HPDE6-E6E7 (cell line): ENCODE measurements around the gene TNS4.

Experiments
- DNase-seq: peaks from one replicate; pipeline ENCODE4 v3.0.0; 2011; ENCODE audit warnings: missing footprints; ENCODE audit errors: extremely low spot score

TNS4 gene

GRCh38 chr17:40516581-40517285, 15.3 kb upstream of the TNS4 start:
- DNase-seq: no peak

DNA sequence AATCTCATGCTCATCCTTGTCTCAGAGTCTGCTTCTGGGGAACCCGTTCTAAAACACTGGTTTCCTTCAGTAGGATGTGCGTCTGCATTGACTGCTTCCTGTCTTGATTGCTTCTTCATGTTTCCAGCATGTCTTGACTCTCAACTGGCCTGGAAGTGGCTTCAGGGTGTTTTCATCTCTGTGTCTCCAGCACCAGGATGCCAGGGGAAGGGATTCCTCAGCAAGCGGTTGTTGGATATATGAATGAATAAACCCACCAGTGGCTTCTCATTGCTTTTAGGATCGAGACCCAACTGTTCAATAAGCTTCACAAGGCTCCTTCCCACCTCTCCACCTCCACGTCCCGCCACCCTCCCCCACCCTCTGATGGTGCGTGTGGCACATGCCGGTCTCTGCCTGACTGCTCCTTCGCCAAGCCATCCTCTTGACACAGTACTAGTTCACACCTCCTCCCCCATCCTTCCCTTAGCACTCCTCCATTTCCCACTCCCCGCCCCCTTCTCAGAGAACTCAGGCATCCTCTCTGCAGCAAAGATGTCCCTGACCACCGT, 14.1 kb upstream of the TNS4 start:
- DNase-seq: no peak

DNA sequence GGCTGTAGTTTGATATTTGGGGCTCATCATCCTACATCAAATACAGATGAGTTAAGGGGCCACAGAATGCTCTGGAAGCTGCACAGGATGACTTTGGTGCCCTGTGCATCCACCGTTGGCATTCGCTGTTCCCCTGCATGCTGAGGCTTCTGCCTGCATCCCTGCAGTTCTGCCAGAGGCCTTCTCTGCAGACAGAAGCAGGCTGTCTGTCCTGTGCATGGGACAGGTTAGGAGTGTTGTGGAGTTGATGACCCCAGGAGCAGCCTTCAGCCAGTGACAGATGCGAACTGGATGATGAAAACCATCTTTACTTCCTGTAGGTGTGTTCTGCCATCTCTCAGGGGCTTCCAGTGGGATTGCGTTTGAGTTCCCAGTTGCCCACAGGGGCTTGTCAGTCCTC, 13.6 kb upstream of the TNS4 start:
- no peak for DNase-seq

DNA sequence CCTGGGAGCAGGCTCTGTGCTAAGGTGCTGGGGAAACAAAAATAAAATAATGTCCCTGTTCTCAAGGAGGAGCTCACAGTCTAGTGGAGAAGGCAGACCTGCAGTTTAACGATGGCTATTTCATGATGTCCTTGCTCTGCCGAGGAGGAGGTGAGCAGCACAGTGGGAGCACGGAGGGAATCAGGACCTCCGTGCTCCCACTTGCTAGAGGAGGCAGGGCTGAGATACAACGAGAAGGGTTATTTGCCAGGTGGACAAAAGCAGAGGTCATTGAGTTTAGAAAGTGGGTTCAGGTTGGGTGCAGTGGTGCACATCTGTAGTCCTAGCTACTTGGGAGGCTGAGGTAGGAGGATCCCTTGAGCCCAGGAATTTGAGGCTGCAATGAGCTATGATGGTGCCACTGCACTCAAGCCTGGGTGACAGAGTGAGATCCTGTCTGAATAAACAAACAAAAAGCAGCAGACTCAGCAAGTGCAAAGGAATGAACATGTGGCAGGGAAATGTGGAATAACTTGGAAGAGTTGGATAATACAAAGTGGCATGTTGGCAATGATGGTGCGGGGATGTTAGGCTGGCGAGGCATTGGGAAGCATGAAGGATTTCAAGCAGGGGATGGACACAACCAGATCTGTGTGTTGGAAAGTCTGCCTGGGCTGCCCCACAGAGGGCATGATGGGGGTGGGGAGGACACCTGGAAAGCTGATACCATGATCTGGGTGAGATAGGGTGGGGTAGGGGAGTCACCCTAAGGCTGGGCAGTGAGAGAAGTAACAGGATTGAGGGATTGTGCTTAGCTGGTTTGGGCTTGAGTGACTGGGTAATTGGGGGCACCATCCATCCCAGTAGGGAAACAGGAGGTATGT, 12.8 kb upstream of the TNS4 start:
- no peak for DNase-seq

DNA sequence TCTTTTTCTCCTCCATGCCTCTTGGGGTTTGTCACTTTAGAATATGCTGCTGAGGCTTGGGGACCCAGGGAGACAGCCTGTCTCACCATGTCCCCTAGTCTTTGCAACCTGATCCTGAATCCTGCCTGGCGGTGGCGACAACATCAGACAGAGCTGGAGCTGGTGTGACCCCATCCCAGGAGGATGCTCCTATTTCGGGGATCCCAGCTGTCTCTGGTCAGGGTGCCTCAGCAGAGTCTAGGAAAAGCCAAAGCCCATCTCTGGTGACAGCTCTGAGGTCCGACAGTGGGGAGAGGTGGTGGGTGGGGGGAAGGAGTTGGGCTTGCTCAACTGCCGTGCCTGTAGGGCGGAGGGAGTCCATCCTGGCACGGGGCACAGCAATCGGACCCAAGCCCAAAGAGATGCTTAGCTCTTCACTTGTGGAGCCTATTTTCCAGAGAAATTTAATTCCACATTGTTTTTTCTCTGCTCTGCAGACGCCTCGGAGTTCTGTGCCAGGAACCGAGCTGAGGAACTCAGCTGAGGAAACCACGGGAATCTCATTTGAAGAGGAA, 10.3 kb upstream of the TNS4 start:
- no peak for DNase-seq

DNA sequence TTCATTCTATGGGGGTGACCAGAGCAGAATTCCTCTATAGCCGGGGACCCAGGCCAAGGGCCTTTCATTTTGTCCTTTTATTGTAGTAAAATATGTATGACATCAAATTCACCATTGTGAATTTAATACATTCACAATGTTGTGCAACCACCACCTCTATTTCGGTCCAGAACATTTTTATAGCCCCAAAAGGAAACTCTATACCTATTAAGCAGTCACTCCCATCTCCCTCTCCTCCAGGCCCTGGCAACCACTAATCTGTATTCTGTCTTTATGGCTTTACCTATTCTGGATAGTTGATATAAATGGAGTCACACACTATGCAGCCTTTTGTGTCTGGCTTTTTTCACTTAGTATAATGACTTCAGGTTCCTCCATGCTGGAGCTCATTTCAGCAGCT, 9.7 kb upstream of the TNS4 start:
- no peak for DNase-seq

- DNase-seq: peak; percentile 96
These were observed 8.9 kb upstream of the TNS4 start for GRCh38 chr17:40510328-40510648.

GRCh38 chr17:40509626-40510327, 8.4 kb upstream of the TNS4 start:
- DNase-seq: no peak

GRCh38 chr17:40506786-40507185, 5.4 kb upstream of the TNS4 start:
- DNase-seq: no peak

- DNase-seq: no peak
These were observed 1.7 kb upstream of the TNS4 start for GRCh38 chr17:40503154-40503553.

- DNase-seq: no peak
These were observed 1.3 kb upstream of the TNS4 start for GRCh38 chr17:40502716-40503115.

DNA sequence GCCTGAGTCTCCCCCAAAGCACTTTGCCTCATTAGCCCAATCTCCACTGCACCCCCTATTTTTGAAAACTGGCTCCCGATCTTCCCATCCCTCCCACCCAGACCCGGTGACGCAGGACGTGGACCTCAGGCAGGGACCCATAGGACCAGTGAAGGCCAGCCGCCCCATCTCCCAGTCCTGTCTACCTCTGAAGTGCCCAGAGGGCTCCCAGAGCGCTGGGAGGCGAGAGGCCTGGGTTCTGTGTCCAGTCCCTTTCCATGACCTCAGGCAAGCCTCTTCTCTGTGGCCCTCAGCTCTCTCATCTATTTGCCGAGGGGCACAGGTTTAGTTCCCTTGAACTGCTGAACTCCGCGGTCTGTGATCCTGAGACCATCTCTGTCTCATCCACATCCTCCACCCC, 714 bp downstream of the TNS4 start:
- DNase-seq: no peak

DNA sequence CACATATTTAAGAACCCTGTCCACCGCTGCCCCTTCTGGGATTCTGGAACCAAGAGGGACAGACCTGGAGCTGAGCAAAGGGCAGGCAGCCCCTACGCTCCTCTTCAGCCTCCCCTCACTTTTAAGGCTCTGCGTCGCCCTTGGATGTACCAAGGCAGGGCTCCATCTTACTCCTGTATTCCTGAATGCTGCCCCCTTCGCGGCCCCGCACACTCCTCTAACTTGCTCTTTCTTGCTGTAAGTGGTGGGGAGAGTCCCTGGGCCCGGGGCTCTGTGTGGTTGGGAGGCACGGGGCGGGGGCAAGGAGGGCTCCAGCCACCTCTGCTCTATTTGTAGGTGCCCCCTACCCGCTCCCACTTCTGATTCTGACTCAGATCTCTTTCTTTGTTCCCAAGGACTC, 1.2 kb downstream of the TNS4 start:
- DNase-seq: no peak

- DNase-seq: no peak
These were observed 1.8 kb downstream of the TNS4 start for GRCh38 chr17:40499551-40500189.

DNA sequence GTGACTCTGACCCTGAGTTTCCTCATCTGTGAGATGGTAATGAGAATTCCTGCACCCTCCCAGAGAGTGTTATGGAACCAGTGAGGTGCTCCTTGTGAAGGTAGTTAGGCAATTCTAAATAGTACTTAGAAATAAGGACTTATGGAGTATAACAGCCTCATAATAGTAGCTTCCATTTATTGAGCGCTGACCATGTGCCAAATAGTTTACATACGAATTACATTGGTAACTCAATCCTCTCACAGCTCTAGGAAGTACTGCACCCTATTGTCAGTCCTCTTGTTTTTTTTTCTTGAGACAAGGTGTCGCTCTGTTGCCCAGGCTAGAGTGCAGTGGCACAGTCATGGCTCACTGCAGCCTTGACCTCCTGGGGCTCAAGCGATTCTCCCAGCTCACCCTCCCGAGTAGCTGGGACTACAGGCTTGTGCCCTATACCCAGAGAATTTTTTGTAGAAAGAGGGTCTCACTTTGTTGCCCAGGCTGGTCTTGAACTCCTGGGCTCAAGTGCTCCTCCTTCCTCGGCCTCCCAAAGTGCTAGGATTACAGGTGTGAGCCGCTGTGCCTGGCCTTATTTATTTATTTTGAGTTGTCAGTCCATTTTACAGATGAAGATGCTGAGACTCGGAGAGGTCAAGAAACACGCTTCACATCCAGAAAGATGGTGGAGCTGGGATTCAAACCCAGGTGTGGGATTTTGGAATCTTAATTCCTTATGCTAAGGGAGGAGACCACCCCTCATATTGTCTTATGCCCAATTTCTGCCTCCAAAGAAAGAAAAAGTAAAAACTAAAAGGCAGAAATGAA, 2.9 kb downstream of the TNS4 start:
- no peak for DNase-seq

DNA sequence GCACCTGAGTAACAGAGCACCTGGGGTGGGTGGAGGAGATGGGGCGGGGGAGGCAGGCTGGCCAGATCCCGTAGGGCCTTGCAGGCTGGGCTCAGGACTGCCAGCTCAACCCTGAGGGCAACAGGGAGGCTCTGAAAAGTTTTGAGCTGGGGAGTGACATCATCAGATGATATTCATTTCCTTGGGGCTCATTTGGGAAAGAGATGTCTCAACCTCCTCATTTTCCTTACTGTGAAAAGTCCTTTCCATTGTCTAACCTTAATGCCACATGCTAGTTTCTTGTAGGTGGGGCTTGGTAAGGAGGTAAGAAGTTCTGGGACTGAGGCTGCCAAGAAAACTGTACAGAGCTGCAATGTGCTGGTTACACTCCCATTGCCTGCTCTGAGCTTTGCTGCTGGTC, 3.7 kb downstream of the TNS4 start:
- DNase-seq: no peak

DNA sequence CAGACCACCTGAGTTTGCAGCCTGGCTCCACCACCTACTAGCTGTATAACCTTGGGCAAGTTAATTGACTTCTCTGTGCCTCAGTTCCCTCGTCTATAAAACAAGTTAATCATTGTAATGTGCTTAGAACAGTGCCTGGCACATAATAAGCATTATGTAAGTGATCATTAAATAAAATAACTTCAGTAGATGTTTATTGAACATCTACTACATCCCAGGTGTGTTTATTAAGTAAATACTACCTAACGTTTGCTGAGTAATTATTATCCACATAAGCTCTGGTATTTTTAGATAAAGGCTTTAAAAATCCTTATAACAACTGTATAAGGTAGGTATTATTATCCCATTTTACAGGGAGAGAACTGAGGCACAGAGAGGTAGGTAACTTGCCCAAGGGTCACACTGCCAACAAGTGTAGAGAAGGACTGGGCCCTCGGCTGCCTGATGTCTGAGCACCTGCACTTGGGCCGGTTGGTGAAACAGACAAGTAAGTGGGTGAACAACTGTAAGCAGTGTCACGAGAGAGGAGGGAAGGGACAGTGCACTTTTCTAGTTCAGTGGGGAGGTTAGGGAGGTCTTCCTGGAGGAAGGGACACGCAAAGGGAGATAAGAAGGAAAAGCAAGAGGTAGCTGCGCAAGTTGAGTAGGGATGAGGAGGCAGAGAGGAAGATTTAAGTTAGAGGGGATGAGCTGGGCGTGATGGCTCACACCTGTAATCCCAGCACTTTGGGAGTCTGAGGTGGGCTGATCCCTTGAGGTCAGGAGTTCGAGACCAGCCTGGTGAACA, 4.6 kb downstream of the TNS4 start:
- no peak for DNase-seq

- no peak for DNase-seq
These were observed 5.3 kb downstream of the TNS4 start for GRCh38 chr17:40496170-40496569.

DNA sequence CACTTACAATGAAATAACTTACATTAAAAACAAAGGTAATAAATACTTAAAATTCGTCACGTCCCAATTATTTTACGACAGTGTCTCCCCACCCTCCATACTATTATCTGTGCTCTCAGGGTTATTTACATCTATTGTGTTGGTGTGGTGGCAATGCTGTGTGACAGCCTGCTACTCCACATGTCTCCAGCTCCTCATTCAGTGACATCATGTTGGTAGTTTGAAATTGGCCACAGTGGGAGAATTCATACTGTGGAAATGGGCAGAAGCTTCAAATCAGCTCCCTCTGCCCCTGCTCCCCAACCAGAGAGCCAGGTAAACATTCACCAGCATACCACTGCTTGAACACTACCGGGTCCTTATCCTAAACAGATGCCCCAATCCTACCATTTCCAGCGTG, 6.3 kb downstream of the TNS4 start:
- DNase-seq: no peak

- DNase-seq: no peak
These were observed 7.7 kb downstream of the TNS4 start for GRCh38 chr17:40493697-40494096.
